OCI-LY1 (cell line): Measurements from ENCODE around the gene CDK5RAP2.

ENCODE experiments used
- H2AFZ ChIP-seq: fragments of 200-600 bp; sonication (generic), shearing (Covaris generic); 2 replicates; pipeline ENCODE4 v1.6.0; 2014; ENCODE audit warnings: antibody characterized with exemption, mild to moderate bottlenecking, low read length
- H3F3A ChIP-seq: fragments of 200-600 bp; sonication (generic), shearing (Covaris generic); 2 replicates; pipeline ENCODE4 v1.6.0; 2014; ENCODE audit warnings: mild to moderate bottlenecking, antibody characterized with exemption, low read length, moderate library complexity; ENCODE audit not compliant: insufficient read depth
- H3K27ac ChIP-seq: fragments of 200-600 bp; sonication (generic); 2 replicates; pipeline ENCODE4 v1.5.1; 2014; ENCODE audit warnings: low read length, mixed run types, mild to moderate bottlenecking, low read depth; ENCODE audit not compliant: poor library complexity, severe bottlenecking
- H3K27me3 ChIP-seq: fragments of 200-600 bp; sonication (generic); 2 replicates; pipeline ENCODE4 v1.6.0; 2014; ENCODE audit warnings: antibody characterized with exemption, mild to moderate bottlenecking, low read length, moderate library complexity; ENCODE audit not compliant: insufficient read depth
- H3K36me3 ChIP-seq: fragments of 200-600 bp; sonication (generic); 2 replicates; pipeline ENCODE4 v1.6.1; 2014; ENCODE audit warnings: mild to moderate bottlenecking, antibody characterized with exemption, low read length, moderate library complexity, mixed read lengths; ENCODE audit not compliant: insufficient read depth
- H3K4me1 ChIP-seq: fragments of 200-600 bp; sonication (generic); 2 replicates; pipeline ENCODE4 v1.5.1; 2014; ENCODE audit warnings: mild to moderate bottlenecking, low read length, moderate library complexity; ENCODE audit not compliant: insufficient read depth, severe bottlenecking
- H3K4me2 ChIP-seq: fragments of 200-600 bp; sonication (generic), shearing (Covaris generic); 2 replicates; pipeline ENCODE4 v1.6.1; 2014; ENCODE audit warnings: low read length
- H3K4me3 ChIP-seq: fragments of 200-600 bp; sonication (generic); 2 replicates; pipeline ENCODE4 v1.5.1; 2014; ENCODE audit warnings: low read length, low read depth, mild to moderate bottlenecking, mixed read lengths; ENCODE audit not compliant: poor library complexity, severe bottlenecking
- H3K79me2 ChIP-seq: fragments of 200-600 bp; shearing (Covaris generic); 2 replicates; pipeline ENCODE4 v1.6.1; 2016; ENCODE audit warnings: mixed run types, low read length, mixed read lengths; ENCODE audit not compliant: insufficient read depth
- H3K9ac ChIP-seq: fragments of 200-600 bp; sonication (generic), shearing (Covaris generic); 2 replicates; pipeline ENCODE4 v1.6.1; 2014; ENCODE audit warnings: mild to moderate bottlenecking, low read length, mixed read lengths
- H3K9me2 ChIP-seq: fragments of 200-600 bp; sonication (generic), shearing (Covaris generic); 2 replicates; pipeline ENCODE4 v1.6.1; 2014; ENCODE audit warnings: low read depth, mild to moderate bottlenecking, low read length, mixed read lengths
- H3K9me3 ChIP-seq: fragments of 200-600 bp; shearing (Covaris generic); 2 replicates; pipeline ENCODE4 v1.6.1; 2014; ENCODE audit warnings: low read length, mixed read lengths
- H4K20me1 ChIP-seq: fragments of 200-600 bp; sonication (generic), shearing (Covaris generic); 2 replicates; pipeline ENCODE4 v1.6.0; 2016; ENCODE audit warnings: mild to moderate bottlenecking, low read length; ENCODE audit not compliant: insufficient read depth
- CTCF ChIP-seq: fragments of 200-600 bp; sonication (generic), shearing (Covaris generic); IDR thresholded peaks from 2 replicates; pipeline ENCODE4 v1.5.1; 2017; ENCODE audit warnings: mild to moderate bottlenecking, antibody characterized with exemption, low read length, moderate library complexity, mixed read lengths
- EZH2 ChIP-seq: fragments of 200-600 bp; sonication (generic), shearing (Covaris generic); IDR thresholded peaks from 2 replicates; pipeline ENCODE4 v1.8.0; 2017; ENCODE audit warnings: borderline replicate concordance, mixed run types, mild to moderate bottlenecking, antibody characterized with exemption, low read length, moderate library complexity, mixed read lengths

Gene CDK5RAP2

GRCh38 chr9:120541921-120542320 is 38.0 kb downstream of the CDK5RAP2 start:
- no peak overlapping the region for H3K9ac ChIP-seq
- no peak overlapping the region for H2AFZ ChIP-seq
- no peak overlapping the region for H3K4me3 ChIP-seq
- no peaks in the 10 kb centered on the region for H3K9me2 ChIP-seq
- no peaks in the 10 kb centered on the region for H3K4me1 ChIP-seq
- H3K79me2 ChIP-seq = no peaks in the 10 kb centered on the region
- no peaks in the 10 kb centered on the region for H3K9me3 ChIP-seq
- no peaks in the 10 kb centered on the region for H3F3A ChIP-seq
- no peaks in the 10 kb centered on the region for H4K20me1 ChIP-seq
- H3K4me2 ChIP-seq = no peak overlapping the region
- H3K27ac ChIP-seq = no peak overlapping the region
- TF ChIP-seq EZH2 = no peak
- TF ChIP-seq CTCF = no peak
- H3K36me3 ChIP-seq = peaks cover 95% of the 10 kb centered on the region
- H3K27me3 ChIP-seq = no peaks in the 10 kb centered on the region

GRCh38 chr9:120539951-120540350 is 40.0 kb downstream of the CDK5RAP2 start:
- no peaks in the 10 kb centered on the region for H3K9me2 ChIP-seq
- no peaks in the 10 kb centered on the region for H3K4me1 ChIP-seq
- H3K36me3 ChIP-seq = peaks cover 95% of the 10 kb centered on the region
- no peaks in the 10 kb centered on the region for H4K20me1 ChIP-seq
- H3K79me2 ChIP-seq = no peaks in the 10 kb centered on the region
- no peak overlapping the region for H3K27ac ChIP-seq
- no peak overlapping the region for H3K4me2 ChIP-seq
- H3K9ac ChIP-seq = no peak overlapping the region
- no peak for TF ChIP-seq CTCF
- no peaks in the 10 kb centered on the region for H3K9me3 ChIP-seq
- H2AFZ ChIP-seq = no peak overlapping the region
- no peaks in the 10 kb centered on the region for H3K27me3 ChIP-seq
- no peak overlapping the region for H3K4me3 ChIP-seq
- no peaks in the 10 kb centered on the region for H3F3A ChIP-seq

- peaks cover 96% of the 10 kb centered on the region for H3K36me3 ChIP-seq
- H3K9ac ChIP-seq = no peak overlapping the region
- H3K79me2 ChIP-seq = no peaks in the 10 kb centered on the region
- H3K27ac ChIP-seq = no peak overlapping the region
- no peaks in the 10 kb centered on the region for H4K20me1 ChIP-seq
- H3K27me3 ChIP-seq = no peaks in the 10 kb centered on the region
- H3K9me2 ChIP-seq = no peaks in the 10 kb centered on the region
- TF ChIP-seq EZH2 (no peak), CTCF (no peak)
- H2AFZ ChIP-seq = no peak overlapping the region
- no peak overlapping the region for H3K4me2 ChIP-seq
- H3F3A ChIP-seq = no peaks in the 10 kb centered on the region
- no peaks in the 10 kb centered on the region for H3K4me1 ChIP-seq
- no peak overlapping the region for H3K4me3 ChIP-seq
- H3K9me3 ChIP-seq = no peaks in the 10 kb centered on the region
Measured at GRCh38 chr9:120538339-120538738, 41.6 kb downstream of the CDK5RAP2 start.
